ENCODE measurements around the gene IVD. TPM values are rescaled to one million over a fixed set of nuclear protein-coding genes. Genes with fewer than 3 reads are reported as not detected.

The IVD gene
- polyA plus RNA-seq, 1 donor: 51.2 TPM

GRCh38 chr15:40364251-40364650 is 41.3 kb upstream of the IVD start:
- no peaks in the 10 kb centered on the region for H3K27me3 ChIP-seq (ENCODE audit: control insufficient read depth, insufficient read depth, low read length)
- H3K36me3 ChIP-seq (ENCODE audit: control insufficient read depth, insufficient read depth, low read length): no peaks in the 10 kb centered on the region
- no peak for DNase-seq
- no peak overlapping the region for H3K27ac ChIP-seq (ENCODE audit: low read length)
- WGBS (ENCODE audit: insufficient coverage, low lambda C conversion rate): no CpG with 5 or more reads among the region's 6 CpGs
- peaks cover 11% of the 10 kb centered on the region for H3K4me1 ChIP-seq (ENCODE audit: control insufficient read depth, insufficient read depth, low read length)
- peaks cover 4% of the 10 kb centered on the region for H3K9me3 ChIP-seq (ENCODE audit: control insufficient read depth, low read depth, low read length)
- H3K4me3 ChIP-seq (ENCODE audit: low read length): no peak overlapping the region

- H3K4me1 ChIP-seq (ENCODE audit: control insufficient read depth, insufficient read depth, low read length): peaks cover 11% of the 10 kb centered on the region
- no peak for DNase-seq
- H3K9me3 ChIP-seq (ENCODE audit: control insufficient read depth, low read depth, low read length): peaks cover 4% of the 10 kb centered on the region
- H3K36me3 ChIP-seq (ENCODE audit: control insufficient read depth, insufficient read depth, low read length): no peaks in the 10 kb centered on the region
- no peak overlapping the region for H3K27ac ChIP-seq (ENCODE audit: low read length)
- no peaks in the 10 kb centered on the region for H3K27me3 ChIP-seq (ENCODE audit: control insufficient read depth, insufficient read depth, low read length)
- no CpG with 5 or more reads among the region's 5 CpGs for WGBS (ENCODE audit: insufficient coverage, low lambda C conversion rate)
- H3K4me3 ChIP-seq (ENCODE audit: low read length): no peak overlapping the region
Measured at GRCh38 chr15:40365016-40365415, 40.6 kb upstream of the IVD start.

DNA sequence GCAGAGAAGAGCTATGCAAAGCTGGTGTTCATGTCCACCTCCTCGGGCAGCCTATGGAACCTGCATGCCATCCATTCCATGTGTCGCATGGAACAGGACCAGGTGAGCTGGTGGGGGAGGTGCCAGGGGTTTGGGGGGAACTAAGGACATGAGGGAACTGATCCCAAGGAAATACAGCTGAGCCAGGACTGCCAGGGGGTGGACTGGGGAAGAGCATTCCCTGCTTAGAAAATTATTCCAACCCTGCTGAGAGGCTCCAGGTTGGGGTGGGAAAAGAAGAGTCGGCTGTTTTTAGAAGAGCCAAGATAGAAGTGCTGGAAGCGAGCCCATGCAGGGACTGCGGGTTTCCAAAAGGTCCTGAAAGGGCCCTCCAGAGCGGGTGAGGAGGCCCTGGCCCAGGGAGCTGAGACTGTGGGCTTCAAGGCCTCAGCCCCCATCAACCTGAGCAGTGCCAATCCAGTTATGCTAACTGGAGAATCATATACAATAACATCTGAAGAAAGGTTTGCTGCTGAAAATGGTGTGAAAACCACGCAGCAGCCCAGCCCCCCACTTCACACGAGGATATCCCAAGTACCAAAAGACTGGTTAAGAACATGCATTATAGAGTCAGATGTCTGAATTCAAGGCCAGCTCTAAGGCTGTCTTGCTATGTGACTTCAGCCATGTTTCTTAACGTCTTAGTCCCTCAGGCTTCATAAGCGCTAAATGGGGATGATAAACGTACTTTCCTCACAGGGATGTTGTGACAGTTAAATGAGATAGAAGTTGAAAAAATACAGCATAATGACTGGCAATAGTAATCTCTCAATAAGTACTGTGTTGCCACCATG is 39.8 kb upstream of the IVD start:
- DNase-seq: no peak
- peaks cover 4% of the 10 kb centered on the region for H3K9me3 ChIP-seq (ENCODE audit: control insufficient read depth, low read depth, low read length)
- H3K27me3 ChIP-seq (ENCODE audit: control insufficient read depth, insufficient read depth, low read length): no peaks in the 10 kb centered on the region
- no peak overlapping the region for H3K27ac ChIP-seq (ENCODE audit: low read length)
- no peaks in the 10 kb centered on the region for H3K36me3 ChIP-seq (ENCODE audit: control insufficient read depth, insufficient read depth, low read length)
- peaks cover 11% of the 10 kb centered on the region for H3K4me1 ChIP-seq (ENCODE audit: control insufficient read depth, insufficient read depth, low read length)
- H3K4me3 ChIP-seq (ENCODE audit: low read length): no peak overlapping the region
- no CpG with 5 or more reads among the region's 11 CpGs for WGBS (ENCODE audit: insufficient coverage, low lambda C conversion rate)

- Histone ChIP-seq H3K27me3 (ENCODE audit: control insufficient read depth, insufficient read depth, low read length) (no peaks in the 10 kb centered on the region), H3K36me3 (ENCODE audit: control insufficient read depth, insufficient read depth, low read length) (no peaks in the 10 kb centered on the region), H3K9me3 (ENCODE audit: control insufficient read depth, low read depth, low read length) (peaks cover 4% of the 10 kb centered on the region), H3K27ac (ENCODE audit: low read length) (no peak overlapping the region), H3K4me3 (ENCODE audit: low read length) (no peak overlapping the region), H3K4me1 (ENCODE audit: control insufficient read depth, insufficient read depth, low read length) (peaks cover 11% of the 10 kb centered on the region)
- no peak for DNase-seq
- WGBS (ENCODE audit: insufficient coverage, low lambda C conversion rate): no CpG with 5 or more reads among the region's 14 CpGs
Measured at GRCh38 chr15:40366457-40367370, 38.9 kb upstream of the IVD start.

DNA sequence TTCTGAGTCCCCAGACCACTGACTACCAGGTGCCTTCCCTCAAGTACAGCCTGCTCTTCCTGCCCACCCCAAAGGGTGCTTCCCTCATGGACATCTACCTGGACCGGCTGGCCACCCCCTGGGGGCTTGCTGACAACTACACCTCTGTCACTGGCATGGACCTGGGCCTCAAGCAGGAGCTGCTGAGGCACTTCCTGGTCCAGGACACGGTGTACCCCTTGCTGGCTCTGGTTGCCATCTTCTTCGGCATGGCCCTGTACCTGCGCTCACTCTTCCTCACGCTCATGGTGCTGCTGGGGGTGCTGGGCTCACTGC is 38.3 kb upstream of the IVD start:
- WGBS (ENCODE audit: insufficient coverage, low lambda C conversion rate): no CpG with 5 or more reads among the region's 5 CpGs
- Histone ChIP-seq H3K36me3 (ENCODE audit: control insufficient read depth, insufficient read depth, low read length) (no peaks in the 10 kb centered on the region), H3K4me3 (ENCODE audit: low read length) (no peak overlapping the region), H3K4me1 (ENCODE audit: control insufficient read depth, insufficient read depth, low read length) (peaks cover 11% of the 10 kb centered on the region), H3K9me3 (ENCODE audit: control insufficient read depth, low read depth, low read length) (peaks cover 4% of the 10 kb centered on the region), H3K27me3 (ENCODE audit: control insufficient read depth, insufficient read depth, low read length) (no peaks in the 10 kb centered on the region), H3K27ac (ENCODE audit: low read length) (no peak overlapping the region)
- no peak for DNase-seq

DNA sequence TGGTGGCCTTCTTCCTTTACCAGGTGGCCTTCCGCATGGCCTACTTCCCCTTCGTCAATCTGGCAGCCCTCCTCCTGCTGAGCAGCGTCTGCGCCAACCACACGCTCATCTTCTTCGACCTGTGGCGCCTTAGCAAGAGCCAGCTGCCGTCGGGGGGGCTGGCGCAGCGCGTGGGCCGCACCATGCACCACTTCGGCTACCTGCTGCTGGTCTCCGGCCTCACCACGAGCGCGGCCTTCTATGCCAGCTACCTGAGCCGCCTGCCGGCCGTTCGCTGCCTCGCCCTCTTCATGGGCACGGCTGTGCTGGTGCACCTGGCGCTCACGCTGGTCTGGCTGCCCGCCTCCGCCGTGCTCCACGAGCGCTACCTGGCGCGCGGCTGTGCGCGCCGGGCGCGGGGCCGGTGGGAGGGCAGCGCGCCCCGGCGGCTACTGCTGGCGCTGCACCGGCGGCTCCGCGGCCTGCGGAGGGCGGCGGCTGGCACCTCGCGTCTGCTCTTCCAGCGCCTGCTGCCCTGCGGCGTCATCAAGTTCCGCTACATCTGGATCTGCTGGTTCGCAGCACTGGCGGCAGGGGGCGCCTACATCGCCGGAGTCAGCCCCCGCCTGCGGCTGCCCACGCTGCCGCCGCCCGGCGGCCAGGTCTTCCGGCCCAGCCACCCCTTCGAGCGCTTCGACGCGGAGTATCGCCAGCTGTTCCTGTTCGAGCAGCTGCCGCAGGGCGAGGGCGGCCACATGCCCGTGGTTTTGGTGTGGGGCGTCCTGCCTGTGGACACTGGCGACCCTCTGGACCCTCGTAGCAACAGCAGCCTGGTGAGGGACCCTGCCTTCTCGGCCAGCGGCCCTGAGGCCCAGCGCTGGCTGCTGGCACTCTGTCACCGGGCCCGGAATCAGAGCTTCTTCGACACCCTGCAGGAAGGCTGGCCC is 37.6 kb upstream of the IVD start:
- peak; percentile 89 to 93 for DNase-seq
- no CpG with 5 or more reads among the region's 91 CpGs for WGBS (ENCODE audit: insufficient coverage, low lambda C conversion rate)
- Histone ChIP-seq H3K36me3 (ENCODE audit: control insufficient read depth, insufficient read depth, low read length) (no peaks in the 10 kb centered on the region), H3K4me1 (ENCODE audit: control insufficient read depth, insufficient read depth, low read length) (peaks cover 11% of the 10 kb centered on the region), H3K4me3 (ENCODE audit: low read length) (peak overlapping the region; percentile 20), H3K27me3 (ENCODE audit: control insufficient read depth, insufficient read depth, low read length) (no peaks in the 10 kb centered on the region), H3K9me3 (ENCODE audit: control insufficient read depth, low read depth, low read length) (peaks cover 4% of the 10 kb centered on the region), H3K27ac (ENCODE audit: low read length) (no peak overlapping the region)

- H3K9me3 ChIP-seq (ENCODE audit: control insufficient read depth, low read depth, low read length): peaks cover 4% of the 10 kb centered on the region
- H3K36me3 ChIP-seq (ENCODE audit: control insufficient read depth, insufficient read depth, low read length): no peaks in the 10 kb centered on the region
- no peak for DNase-seq
- H3K4me3 ChIP-seq (ENCODE audit: low read length): no peak overlapping the region
- WGBS (ENCODE audit: insufficient coverage, low lambda C conversion rate): no CpG with 5 or more reads among the region's 24 CpGs
- no peaks in the 10 kb centered on the region for H3K27me3 ChIP-seq (ENCODE audit: control insufficient read depth, insufficient read depth, low read length)
- no peak overlapping the region for H3K27ac ChIP-seq (ENCODE audit: low read length)
- peaks cover 11% of the 10 kb centered on the region for H3K4me1 ChIP-seq (ENCODE audit: control insufficient read depth, insufficient read depth, low read length)
Measured at GRCh38 chr15:40368719-40369473, 36.7 kb upstream of the IVD start.

GRCh38 chr15:40369474-40369869 is 36.1 kb upstream of the IVD start:
- Histone ChIP-seq H3K4me3 (ENCODE audit: low read length) (no peak overlapping the region), H3K9me3 (ENCODE audit: control insufficient read depth, low read depth, low read length) (peaks cover 4% of the 10 kb centered on the region), H3K27ac (ENCODE audit: low read length) (no peak overlapping the region), H3K36me3 (ENCODE audit: control insufficient read depth, insufficient read depth, low read length) (no peaks in the 10 kb centered on the region), H3K4me1 (ENCODE audit: control insufficient read depth, insufficient read depth, low read length) (peaks cover 11% of the 10 kb centered on the region), H3K27me3 (ENCODE audit: control insufficient read depth, insufficient read depth, low read length) (no peaks in the 10 kb centered on the region)
- no peak for DNase-seq
- no CpG with 5 or more reads among the region's 10 CpGs for WGBS (ENCODE audit: insufficient coverage, low lambda C conversion rate)

DNA sequence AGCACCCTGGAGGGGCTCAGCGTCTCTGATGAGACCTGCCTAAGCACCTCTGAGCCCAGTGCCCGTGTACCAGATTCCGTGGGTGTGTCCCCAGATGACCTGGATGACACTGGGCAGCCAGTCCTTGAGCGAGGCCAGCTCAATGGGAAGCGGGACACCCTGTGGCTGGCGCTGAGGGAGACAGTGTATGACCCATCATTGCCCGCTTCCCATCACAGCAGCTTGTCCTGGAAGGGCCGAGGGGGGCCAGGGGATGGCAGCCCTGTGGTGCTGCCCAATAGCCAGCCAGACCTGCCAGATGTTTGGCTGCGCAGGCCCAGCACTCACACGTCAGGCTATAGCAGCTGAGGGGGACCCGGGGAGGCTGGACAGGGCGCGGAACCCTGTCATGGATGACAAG is 35.6 kb upstream of the IVD start:
- no peak overlapping the region for H3K4me3 ChIP-seq (ENCODE audit: low read length)
- peaks cover 4% of the 10 kb centered on the region for H3K9me3 ChIP-seq (ENCODE audit: control insufficient read depth, low read depth, low read length)
- H3K27me3 ChIP-seq (ENCODE audit: control insufficient read depth, insufficient read depth, low read length): no peaks in the 10 kb centered on the region
- no peak overlapping the region for H3K27ac ChIP-seq (ENCODE audit: low read length)
- no peaks in the 10 kb centered on the region for H3K36me3 ChIP-seq (ENCODE audit: control insufficient read depth, insufficient read depth, low read length)
- no peak for DNase-seq
- no CpG with 5 or more reads among the region's 13 CpGs for WGBS (ENCODE audit: insufficient coverage, low lambda C conversion rate)
- H3K4me1 ChIP-seq (ENCODE audit: control insufficient read depth, insufficient read depth, low read length): peaks cover 11% of the 10 kb centered on the region

All from large intestine (tissue), 3 donors.